ENCODE measurements around the gene MRPL32. TPM values are rescaled to one million over a fixed set of nuclear protein-coding genes. Genes with fewer than 3 reads are reported as not detected.

Gene MRPL32
- total RNA-seq, 1 experiment from 2014 or later = 102 TPM

DNA sequence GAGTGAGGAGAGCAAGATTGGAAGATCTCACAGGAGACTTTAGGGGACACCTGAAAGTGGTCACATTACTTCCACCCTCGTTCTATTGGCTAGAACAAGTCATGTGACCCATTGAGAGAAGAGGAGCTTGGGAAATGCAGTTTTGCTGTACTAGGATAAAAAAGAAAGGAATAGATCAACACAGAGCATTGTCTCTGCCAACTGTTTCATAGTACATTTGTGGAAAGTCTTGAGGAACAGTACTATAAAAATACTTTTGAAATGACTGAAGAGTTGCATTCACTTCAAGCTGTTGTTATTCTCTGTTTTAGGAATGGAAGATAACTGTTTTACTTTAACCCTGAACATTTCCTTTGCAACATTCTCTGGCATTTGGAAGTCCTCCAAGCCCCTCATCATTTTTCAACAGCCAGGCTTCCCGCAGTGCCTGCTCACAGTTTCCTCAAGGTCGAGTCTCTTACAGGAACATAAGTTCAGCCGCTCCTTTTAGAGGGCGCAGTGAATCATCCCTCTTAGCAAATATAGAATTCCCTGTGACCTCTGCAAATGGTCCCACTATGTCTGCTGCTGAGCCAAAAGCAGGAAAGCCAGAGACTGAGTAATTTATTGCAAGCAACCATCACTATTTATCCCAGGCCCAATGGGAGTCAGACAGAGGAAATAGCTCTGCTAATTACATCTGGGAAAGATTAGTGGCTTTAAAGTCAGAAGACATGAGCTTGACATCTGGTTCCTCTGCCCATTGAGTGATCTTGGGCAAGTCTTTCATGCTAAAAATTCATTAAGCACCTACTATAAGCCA lies 40.7 kb downstream of the MRPL32 start:
- intact Hi-C loops (cut with micrococcal nuclease; ENCODE audit: unreplicated experiment) = no loop called here
- BruUV-seq (replicated peaks) = no TSS peak
- peak overlapping the region; percentile 9 for H3K4me3 ChIP-seq (ENCODE audit: low read depth, low read length, poor library complexity, severe bottlenecking)
- POLR2A ChIA-PET (ENCODE audit: low non-redundant PET) = no interaction called here
- CTCF ChIA-PET = no interaction called here
- no peaks in the 10 kb centered on the region for H3K9me3 ChIP-seq (ENCODE audit: low read depth, low read length, poor library complexity, severe bottlenecking)
- peak overlapping the region; percentile 59 for H3K27ac ChIP-seq (ENCODE audit: low read depth, low read length, poor library complexity, severe bottlenecking)
- peak; percentile 95 for DNase-seq (ENCODE audit: low spot score)
- no peaks in the 10 kb centered on the region for H3K36me3 ChIP-seq (ENCODE audit: insufficient read depth, low read length, poor library complexity, severe bottlenecking)
- H3K27me3 ChIP-seq (replicated peaks; ENCODE audit: insufficient read depth, low read depth, low read length, poor library complexity) = no peaks in the 10 kb centered on the region
- peaks cover 14% of the 10 kb centered on the region for H3K4me1 ChIP-seq (ENCODE audit: insufficient read depth, low read length, poor library complexity, severe bottlenecking)
- no peak for TF ChIP-seq EZH2 (IDR thresholded peaks at IDR 0.05; ENCODE audit: borderline replicate concordance, low read depth, low read length, poor library complexity, severe bottlenecking)
- TF ChIP-seq, protein P1, sequence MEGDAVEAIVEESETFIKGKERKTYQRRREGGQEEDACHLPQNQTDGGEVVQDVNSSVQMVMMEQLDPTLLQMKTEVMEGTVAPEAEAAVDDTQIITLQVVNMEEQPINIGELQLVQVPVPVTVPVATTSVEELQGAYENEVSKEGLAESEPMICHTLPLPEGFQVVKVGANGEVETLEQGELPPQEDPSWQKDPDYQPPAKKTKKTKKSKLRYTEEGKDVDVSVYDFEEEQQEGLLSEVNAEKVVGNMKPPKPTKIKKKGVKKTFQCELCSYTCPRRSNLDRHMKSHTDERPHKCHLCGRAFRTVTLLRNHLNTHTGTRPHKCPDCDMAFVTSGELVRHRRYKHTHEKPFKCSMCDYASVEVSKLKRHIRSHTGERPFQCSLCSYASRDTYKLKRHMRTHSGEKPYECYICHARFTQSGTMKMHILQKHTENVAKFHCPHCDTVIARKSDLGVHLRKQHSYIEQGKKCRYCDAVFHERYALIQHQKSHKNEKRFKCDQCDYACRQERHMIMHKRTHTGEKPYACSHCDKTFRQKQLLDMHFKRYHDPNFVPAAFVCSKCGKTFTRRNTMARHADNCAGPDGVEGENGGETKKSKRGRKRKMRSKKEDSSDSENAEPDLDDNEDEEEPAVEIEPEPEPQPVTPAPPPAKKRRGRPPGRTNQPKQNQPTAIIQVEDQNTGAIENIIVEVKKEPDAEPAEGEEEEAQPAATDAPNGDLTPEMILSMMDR (conservative IDR thresholded peaks at IDR 0.05; ENCODE audit: low read depth, low read length) = no peak

DNA sequence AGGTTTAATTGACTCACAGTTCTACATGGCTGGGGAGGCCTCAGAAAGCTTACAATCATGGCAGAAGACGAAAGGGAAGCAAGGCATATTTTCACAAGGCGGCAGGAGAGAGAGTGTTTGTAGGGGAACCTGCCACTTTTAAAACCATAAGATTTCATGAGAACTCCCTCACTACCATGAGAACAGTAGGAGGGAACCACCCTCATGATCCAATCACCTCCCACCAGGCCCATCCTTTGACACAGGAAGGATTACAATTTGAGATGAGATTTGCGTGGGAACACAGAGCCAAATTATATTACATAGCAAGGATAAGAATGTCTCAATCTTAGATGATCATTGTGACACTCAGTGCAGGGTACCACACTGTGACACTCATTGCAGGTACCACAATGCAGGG lies 44.2 kb downstream of the MRPL32 start:
- DNase-seq (ENCODE audit: low spot score) = peak; percentile 24
- H3K27ac ChIP-seq (ENCODE audit: low read depth, low read length, poor library complexity, severe bottlenecking) = no peak overlapping the region
- no peaks in the 10 kb centered on the region for H3K36me3 ChIP-seq (ENCODE audit: insufficient read depth, low read length, poor library complexity, severe bottlenecking)
- CTCF ChIA-PET = no interaction called here
- no peaks in the 10 kb centered on the region for H3K27me3 ChIP-seq (replicated peaks; ENCODE audit: insufficient read depth, low read depth, low read length, poor library complexity)
- POLR2A ChIA-PET (ENCODE audit: low non-redundant PET) = no interaction called here
- peaks cover 14% of the 10 kb centered on the region for H3K4me1 ChIP-seq (ENCODE audit: insufficient read depth, low read length, poor library complexity, severe bottlenecking)
- no peaks in the 10 kb centered on the region for H3K9me3 ChIP-seq (ENCODE audit: low read depth, low read length, poor library complexity, severe bottlenecking)
- H3K4me3 ChIP-seq (ENCODE audit: low read depth, low read length, poor library complexity, severe bottlenecking) = no peak overlapping the region
- no peak for TF ChIP-seq EZH2 (IDR thresholded peaks at IDR 0.05; ENCODE audit: borderline replicate concordance, low read depth, low read length, poor library complexity, severe bottlenecking)
- TF ChIP-seq, protein P1 (conservative IDR thresholded peaks at IDR 0.05; ENCODE audit: low read depth, low read length) = no peak
- BruUV-seq (replicated peaks) = no TSS peak
- intact Hi-C loops (cut with micrococcal nuclease; ENCODE audit: unreplicated experiment) = no loop called here

DNA sequence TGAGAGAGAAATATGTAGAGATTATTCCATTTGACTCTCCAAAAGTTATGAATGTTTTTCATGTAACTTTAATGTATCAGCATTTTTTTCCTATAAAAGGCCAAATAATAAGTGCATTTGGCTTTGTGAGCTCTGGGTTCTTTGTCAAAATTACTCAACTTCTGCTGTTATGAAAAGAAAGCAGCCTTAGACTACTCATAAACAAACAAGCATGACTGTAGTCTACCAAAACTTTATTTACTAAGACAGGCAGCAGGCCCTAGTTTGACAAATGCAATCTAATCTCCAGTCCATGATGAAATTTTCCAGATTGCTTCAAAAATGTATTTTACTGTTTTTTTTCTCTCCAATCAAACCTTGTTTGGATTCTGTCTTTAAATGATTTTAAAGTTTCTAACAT lies 46.3 kb downstream of the MRPL32 start:
- intact Hi-C loops (cut with micrococcal nuclease; ENCODE audit: unreplicated experiment) = no loop called here
- no peak for TF ChIP-seq EZH2 (IDR thresholded peaks at IDR 0.05; ENCODE audit: borderline replicate concordance, low read depth, low read length, poor library complexity, severe bottlenecking)
- TF ChIP-seq, protein P1 (conservative IDR thresholded peaks at IDR 0.05; ENCODE audit: low read depth, low read length) = no peak
- ChIA-PET CTCF (no interaction called here), POLR2A (ENCODE audit: low non-redundant PET) (no interaction called here)
- no peak for DNase-seq (ENCODE audit: low spot score)
- no peaks in the 10 kb centered on the region for H3K9me3 ChIP-seq (ENCODE audit: low read depth, low read length, poor library complexity, severe bottlenecking)
- no peaks in the 10 kb centered on the region for H3K27me3 ChIP-seq (replicated peaks; ENCODE audit: insufficient read depth, low read depth, low read length, poor library complexity)
- no peaks in the 10 kb centered on the region for H3K36me3 ChIP-seq (ENCODE audit: insufficient read depth, low read length, poor library complexity, severe bottlenecking)
- H3K4me3 ChIP-seq (ENCODE audit: low read depth, low read length, poor library complexity, severe bottlenecking) = no peak overlapping the region
- no TSS peak for BruUV-seq (replicated peaks)
- no peak overlapping the region for H3K27ac ChIP-seq (ENCODE audit: low read depth, low read length, poor library complexity, severe bottlenecking)
- peaks cover 5% of the 10 kb centered on the region for H3K4me1 ChIP-seq (ENCODE audit: insufficient read depth, low read length, poor library complexity, severe bottlenecking)

Data from A673 (cell line).